HG03354 (cell line): ENCODE results near the gene NDUFB11.

Experiments used
- ATAC-seq: cut with Tn5 transposase; IDR thresholded peaks from one replicate; pipeline ENCODE4 v1.9.1; 2021; ENCODE audit warnings: mild to moderate bottlenecking; ENCODE audit not compliant: unreplicated experiment, poor library complexity, severe bottlenecking

The NDUFB11 gene

GRCh38 chrX:47144626-47145394, at the start of gene NDUFB11, which contains the start of gene RBM10:
Gene NDUFB11, minus strand, starts transcription at chrX:47144702. Its CDS starts 23 bp downstream, at chrX:47144679.
Gene RBM10, plus strand, starts transcription at chrX:47145221. Its CDS starts 2,261 bp downstream, at chrX:47147482.
- peak; percentile 89 for ATAC-seq

- peak; percentile 87 for ATAC-seq
These were observed 49.1 kb upstream of the NDUFB11 start, which contains the start of gene UBA1 for GRCh38 chrX:47193475-47194193. Gene UBA1, plus strand, starts transcription at chrX:47193829. Its CDS starts 4,974 bp downstream, at chrX:47198803.

- no peak for ATAC-seq
These were observed 47.4 kb upstream of the NDUFB11 start for GRCh38 chrX:47191806-47192401.

GRCh38 chrX:47191331-47191730, 46.8 kb upstream of the NDUFB11 start:
- ATAC-seq: no peak

GRCh38 chrX:47190445-47191269, 46.2 kb upstream of the NDUFB11 start:
- peak; percentile 47 for ATAC-seq

GRCh38 chrX:47189906-47190305, 45.4 kb upstream of the NDUFB11 start:
- ATAC-seq: no peak

GRCh38 chrX:47187106-47187677, 42.7 kb upstream of the NDUFB11 start:
- no peak for ATAC-seq

- no peak for ATAC-seq
These were observed 41.7 kb upstream of the NDUFB11 start for GRCh38 chrX:47186096-47186740.

- no peak for ATAC-seq
These were observed 40.7 kb upstream of the NDUFB11 start for GRCh38 chrX:47185241-47185640.

- ATAC-seq: no peak
These were observed 40.0 kb upstream of the NDUFB11 start for GRCh38 chrX:47184486-47184885.

- ATAC-seq: no peak
These were observed 37.7 kb upstream of the NDUFB11 start for GRCh38 chrX:47182106-47182700.

- ATAC-seq: no peak
These were observed 36.8 kb upstream of the NDUFB11 start for GRCh38 chrX:47181301-47181700.

- no peak for ATAC-seq
These were observed 35.8 kb upstream of the NDUFB11 start for GRCh38 chrX:47180346-47180745.

- no peak for ATAC-seq
These were observed 35.4 kb upstream of the NDUFB11 start for GRCh38 chrX:47179928-47180255.

GRCh38 chrX:47179221-47179927, 34.9 kb upstream of the NDUFB11 start:
- no peak for ATAC-seq

GRCh38 chrX:47178337-47178736, 33.8 kb upstream of the NDUFB11 start:
- ATAC-seq: no peak

GRCh38 chrX:47177079-47177478, 32.6 kb upstream of the NDUFB11 start:
- no peak for ATAC-seq

- ATAC-seq: no peak
These were observed 31.7 kb upstream of the NDUFB11 start for GRCh38 chrX:47176101-47176740.
